CD14-positive monocyte (primary cell): ENCODE results near the gene ZDHHC11. TPM values are rescaled to one million over a fixed set of nuclear protein-coding genes. Genes with fewer than 3 reads are reported as not detected.

Experiments
- DNase-seq, 3 donors: peaks; one replicate each; pipeline ENCODE4 v3.0.0-alpha.2; 2011 to 2022
- H2AFZ ChIP-seq: 2 replicates; pipeline ENCODE4 v1.6.0; 2012; ENCODE audit warnings: mild to moderate bottlenecking, low read depth, low read length, inconsistent platforms; ENCODE audit not compliant: insufficient read depth, poor library complexity, severe bottlenecking
- H3K27ac ChIP-seq, 2 donors: 1 replicate in 1 of 2; 2 replicates in 1 of 2; pipeline ENCODE4 v1.5.1; 2012 to 2013; ENCODE audit warnings: low read length in 2 of 2, control low read depth in 1 of 2, inconsistent platforms in 1 of 2, low read depth in 1 of 2, mild to moderate bottlenecking in 1 of 2
- H3K27me3 ChIP-seq, 2 donors: one replicate each; pipeline versions ENCODE4 v1.6.0 to v1.6.1; 2011 to 2013; ENCODE audit warnings: low read length in 2 of 2; ENCODE audit not compliant: control insufficient read depth in 2 of 2, insufficient read depth in 2 of 2
- H3K36me3 ChIP-seq, 2 donors: replicated peaks in 1 of 2; 1 replicate in 1 of 2; 2 replicates in 1 of 2; pipeline versions ENCODE4 v1.5.1 to v1.6.1; 2012 to 2013; ENCODE audit warnings: low read length in 2 of 2, control low read depth in 1 of 2, inconsistent platforms in 1 of 2, mild to moderate bottlenecking in 1 of 2; ENCODE audit not compliant: insufficient read depth in 2 of 2, control insufficient read depth in 1 of 2
- H3K4me1 ChIP-seq, 2 donors: 1 replicate in 1 of 2; 2 replicates in 1 of 2; pipeline versions ENCODE4 v1.5.1 to v1.6.1; 2012 to 2013; ENCODE audit warnings: low read length in 2 of 2, control low read depth in 1 of 2, inconsistent platforms in 1 of 2, mild to moderate bottlenecking in 1 of 2, moderate library complexity in 1 of 2; ENCODE audit not compliant: insufficient read depth in 2 of 2, control insufficient read depth in 1 of 2
- H3K4me2 ChIP-seq: replicated peaks from 2 replicates; pipeline ENCODE3; 2012; ENCODE audit warnings: low read length, moderate library complexity, mild to moderate bottlenecking; ENCODE audit not compliant: poor library complexity, severe bottlenecking; ENCODE audit errors: extremely low read depth
- H3K4me3 ChIP-seq, 3 experiments: fragments of 200-600 bp in 1 of 3; sonication (generic) in 1 of 3; replicated peaks in 1 of 3; 1 replicate in 2 of 3; 2 replicates in 1 of 3; pipeline ENCODE4 v1.5.1; 2011 to 2013; ENCODE audit warnings: low read length in 3 of 3, mild to moderate bottlenecking in 3 of 3, control low read depth in 2 of 3, low read depth in 2 of 3, inconsistent platforms in 1 of 3, moderate library complexity in 1 of 3
- H3K79me2 ChIP-seq: 2 replicates; pipeline ENCODE4 v1.6.0; 2012; ENCODE audit warnings: mild to moderate bottlenecking, control low read depth, inconsistent platforms, low read length, moderate library complexity; ENCODE audit not compliant: insufficient read depth
- H3K9ac ChIP-seq: 2 replicates; pipeline ENCODE4 v1.6.0; 2017; ENCODE audit warnings: low read length, mild to moderate bottlenecking; ENCODE audit not compliant: insufficient read depth, poor library complexity, severe bottlenecking
- H3K9me3 ChIP-seq, 2 donors: replicated peaks in 1 of 2; 1 replicate in 1 of 2; 2 replicates in 1 of 2; pipeline versions ENCODE4 v1.5.1 to v1.6.1; 2012 to 2013; ENCODE audit warnings: low read length in 2 of 2, control low read depth in 1 of 2; ENCODE audit not compliant: control insufficient read depth in 1 of 2, insufficient read depth in 1 of 2
- H4K20me1 ChIP-seq: 2 replicates; pipeline ENCODE4 v1.6.0; 2012; ENCODE audit warnings: mild to moderate bottlenecking, low read length, control low read depth, moderate library complexity; ENCODE audit not compliant: insufficient read depth
- H3K27ac Mint-ChIP-seq, 7 donors: one replicate each; pipeline ENCODE4 v1.8.0; 2020; ENCODE audit warnings: mild to moderate bottlenecking in 7 of 7, mixed read lengths in 7 of 7, moderate library complexity in 6 of 7, inconsistent platforms in 2 of 7
- H3K27me3 Mint-ChIP-seq, 3 donors: one replicate each; pipeline ENCODE4 v1.8.0; 2021 to 2022; ENCODE audit warnings: low read depth in 3 of 3, mild to moderate bottlenecking in 3 of 3, mixed read lengths in 3 of 3, moderate library complexity in 3 of 3, inconsistent platforms in 1 of 3
- H3K36me3 Mint-ChIP-seq, 2 donors: one replicate each; pipeline ENCODE4 v1.8.0; 2020; ENCODE audit warnings: mixed read lengths in 2 of 2, inconsistent platforms in 1 of 2, mild to moderate bottlenecking in 1 of 2
- H3K4me1 Mint-ChIP-seq: one replicate; pipeline ENCODE4 v1.8.0; 2020; ENCODE audit warnings: mild to moderate bottlenecking, mixed read lengths
- H3K4me3 Mint-ChIP-seq, 2 donors: one replicate each; pipeline ENCODE4 v1.8.0; 2020; ENCODE audit warnings: mild to moderate bottlenecking in 2 of 2, mixed read lengths in 2 of 2, moderate library complexity in 1 of 2
- H3K9me3 Mint-ChIP-seq, 7 donors: one replicate each; pipeline ENCODE4 v1.8.0; 2020 to 2022; ENCODE audit warnings: mixed read lengths in 7 of 7, mild to moderate bottlenecking in 6 of 7, moderate library complexity in 6 of 7, inconsistent platforms in 2 of 7
- CTCF ChIP-seq: fragments of 200-600 bp; IDR thresholded peaks from one replicate; pipeline ENCODE4 v1.8.0; 2022; ENCODE audit warnings: antibody characterized with exemption, mild to moderate bottlenecking
- WGBS: methylation state at CpG from one replicate; pipeline ENCODE4 v1.1.5; 2013; ENCODE audit warnings: missing lambda C conversion rate; ENCODE audit not compliant: insufficient coverage; 5-methylcytosine and 5-hydroxymethylcytosine counted together
- intact Hi-C, 2 donors: fragments of 100-400 bp; cut with micrococcal nuclease; formaldehyde crosslinking; loops; one replicate each; pipeline versions ENCODE4 v1.15.0 to v1.15.1; 2023
- polyA plus RNA-seq, 3 donors: library from polyadenylated mRNA; depleted of rRNA in 1 of 3; unstranded in 2 of 3; stranded (reverse) in 1 of 3; fragments of 300-500 nt in 2 of 3; fragments of >200 nt in 1 of 3; fragmentation: Illumina TruSeq in 2 of 3; gene quantifications; 1 replicate in 2 of 3; 2 replicates in 1 of 3; pipeline ENCODE4 v1.2.3, GENCODE V29; 2012 to 2021

Gene ZDHHC11
- polyA plus RNA-seq, 3 donors, result 1.8 TPM; not detected in 2

GRCh38 chr5:858726-859125 is 7.9 kb upstream of the ZDHHC11 start:
- intact Hi-C loops, result no loop called here
- H3K36me3 ChIP-seq, result peaks cover 12 to 15% of the 10 kb centered on the region in 2 donors
- Mint-ChIP-seq H3K36me3 (peaks cover 17 to 18% of the 10 kb centered on the region in 2 donors), H3K27ac (peak overlapping the region in 2 of 7 donors; percentile 17 to 25), H3K27me3 (no peaks in the 10 kb centered on the region), H3K9me3 (no peaks in the 10 kb centered on the region), H3K4me3 (no peak overlapping the region), H3K4me1 (no peaks in the 10 kb centered on the region)
- TF ChIP-seq CTCF, result no peak
- no peak overlapping the region for H3K9ac ChIP-seq
- H3K9me3 ChIP-seq, result no peaks in the 10 kb centered on the region
- WGBS, result 94% methylated on average over 9 of the region's 11 CpGs
- H2AFZ ChIP-seq, result no peak overlapping the region
- no peak overlapping the region for H3K4me2 ChIP-seq
- no peaks in the 10 kb centered on the region for H3K79me2 ChIP-seq
- no peak for DNase-seq
- no peaks in the 10 kb centered on the region for H4K20me1 ChIP-seq
- no peak overlapping the region for H3K27ac ChIP-seq
- no peaks in the 10 kb centered on the region for H3K4me1 ChIP-seq
- H3K27me3 ChIP-seq, result no peaks in the 10 kb centered on the region
- no peak overlapping the region for H3K4me3 ChIP-seq

GRCh38 chr5:856531-857425 is 6.0 kb upstream of the ZDHHC11 start:
- no peak overlapping the region for H2AFZ ChIP-seq
- no peak overlapping the region for H3K9ac ChIP-seq
- H3K4me2 ChIP-seq, result no peak overlapping the region
- H4K20me1 ChIP-seq, result no peaks in the 10 kb centered on the region
- H3K27ac ChIP-seq, result no peak overlapping the region
- Mint-ChIP-seq H3K36me3 (peaks cover 5 to 8% of the 10 kb centered on the region in 2 donors), H3K27ac (no peak overlapping the region), H3K4me1 (no peaks in the 10 kb centered on the region), H3K9me3 (no peaks in the 10 kb centered on the region), H3K4me3 (no peak overlapping the region), H3K27me3 (peaks cover 0 to 7% (median 2%) of the 10 kb centered on the region in 3 donors)
- intact Hi-C loops, result no loop called here
- no peak overlapping the region for H3K4me3 ChIP-seq
- no peak for DNase-seq
- no peaks in the 10 kb centered on the region for H3K79me2 ChIP-seq
- H3K36me3 ChIP-seq, result no peaks in the 10 kb centered on the region
- H3K4me1 ChIP-seq, result no peaks in the 10 kb centered on the region
- no peaks in the 10 kb centered on the region for H3K27me3 ChIP-seq
- no peaks in the 10 kb centered on the region for H3K9me3 ChIP-seq
- no peak for TF ChIP-seq CTCF
- WGBS, result 92% methylated on average over 14 of the region's 16 CpGs
